SK-N-SH (cell line): ENCODE measurements around the gene ALPI. TPM values are rescaled to one million over a fixed set of nuclear protein-coding genes. Genes with fewer than 3 reads are reported as not detected.

ENCODE experiments used
- CTCF ChIA-PET: fragments of 300-600, 350-600 bp; formaldehyde crosslinking; extraction: SDS; loops from one replicate; lab custom pipeline; 2021; lab: Yijun Ruan, JAX
- POLR2A ChIA-PET: fragments of 350-600 bp; sonication (Branson Sonifier 250); formaldehyde crosslinking; extraction: SDS; loops from one replicate; lab custom pipeline; 2020; ENCODE audit warnings: antibody characterized with exemption, inconsistent platforms; lab: Yijun Ruan, JAX
- DNase-seq: peaks from one replicate; pipeline ENCODE4 v3.0.0; 2012
- H2AFZ ChIP-seq: fragments of 200-600 bp; sonication (generic); 2 replicates; pipeline ENCODE4 v1.8.1; 2016; ENCODE audit warnings: antibody characterized with exemption, mild to moderate bottlenecking, low read depth
- H3F3A ChIP-seq: fragments of 200-600 bp; sonication (generic); replicated peaks from 2 replicates; pipeline ENCODE3; 2016; ENCODE audit warnings: antibody characterized with exemption, mild to moderate bottlenecking; ENCODE audit not compliant: insufficient read depth
- H3K27ac ChIP-seq, 2 experiments: fragments of 200-500 bp in 1 of 2; fragments of 200-600 bp in 1 of 2; sonication (Bioruptor generic) in 1 of 2; sonication (generic), shearing (Covaris generic) in 1 of 2; 2 replicates each; pipeline versions ENCODE4 v1.5.1 to v1.6.1; 2014 to 2016; ENCODE audit warnings: low read depth in 2 of 2, inconsistent platforms in 1 of 2, low read length in 1 of 2, mild to moderate bottlenecking in 1 of 2, mixed read lengths in 1 of 2
- H3K27me3 ChIP-seq: fragments of 200-600 bp; sonication (generic), shearing (Covaris generic); 2 replicates; pipeline ENCODE4 v1.6.1; 2016; ENCODE audit warnings: mixed run types; ENCODE audit not compliant: insufficient read depth
- H3K36me3 ChIP-seq, 2 experiments: fragments of 200-500 bp in 1 of 2; fragments of 200-600 bp in 1 of 2; sonication (Bioruptor generic) in 1 of 2; sonication (generic) in 1 of 2; replicated peaks in 1 of 2; 2 replicates each; pipeline versions ENCODE3 to v1.5.1; 2014 to 2016; ENCODE audit warnings: low read length in 1 of 2, mild to moderate bottlenecking in 1 of 2; ENCODE audit not compliant: insufficient read depth in 2 of 2, control insufficient read depth in 1 of 2
- H3K4me1 ChIP-seq, 2 experiments: fragments of 200-500 bp in 1 of 2; fragments of 200-600 bp in 1 of 2; sonication (Bioruptor generic) in 1 of 2; sonication (generic), shearing (Covaris generic) in 1 of 2; 2 replicates each; pipeline versions ENCODE4 v1.5.1 to v1.6.1; 2014 to 2016; ENCODE audit warnings: low read depth in 1 of 2, low read length in 1 of 2, mixed run types in 1 of 2; ENCODE audit not compliant: insufficient read depth in 2 of 2, control insufficient read depth in 1 of 2
- H3K4me2 ChIP-seq: fragments of 200-600 bp; sonication (generic), shearing (Covaris generic); 2 replicates; pipeline ENCODE4 v1.6.1; 2017; ENCODE audit warnings: mixed run types
- H3K4me3 ChIP-seq, 2 experiments: fragments of 200-500 bp in 1 of 2; fragments of 200-600 bp in 1 of 2; sonication (Bioruptor generic) in 1 of 2; sonication (generic), shearing (Covaris generic) in 1 of 2; 2 replicates each; pipeline versions ENCODE4 v1.5.1 to v1.8.1; 2014 to 2016; ENCODE audit warnings: low read depth in 2 of 2, inconsistent platforms in 1 of 2, low read length in 1 of 2, mild to moderate bottlenecking in 1 of 2, mixed read lengths in 1 of 2, moderate library complexity in 1 of 2
- H3K79me2 ChIP-seq: fragments of 200-600 bp; sonication (generic); 2 replicates; pipeline ENCODE4 v1.8.1; 2017; ENCODE audit warnings: mild to moderate bottlenecking; ENCODE audit not compliant: insufficient read depth
- H3K9ac ChIP-seq: fragments of 200-600 bp; sonication (generic); 2 replicates; pipeline ENCODE4 v1.6.1; 2017; ENCODE audit warnings: mixed run types
- H3K9me2 ChIP-seq: fragments of 200-600 bp; sonication (generic); 2 replicates; pipeline ENCODE4 v1.6.1; 2017; ENCODE audit warnings: mixed run types
- H3K9me3 ChIP-seq: fragments of 200-600 bp; sonication (generic); 2 replicates; pipeline ENCODE4 v1.6.1; 2017; ENCODE audit warnings: mixed run types, mild to moderate bottlenecking, moderate library complexity
- H4K20me1 ChIP-seq: fragments of 200-600 bp; sonication (generic); 2 replicates; pipeline ENCODE4 v1.6.1; 2017; ENCODE audit warnings: mild to moderate bottlenecking, mixed run types; ENCODE audit not compliant: insufficient read depth
- CHD2 ChIP-seq: fragments of 150-350 bp; IDR thresholded peaks from 2 replicates; pipeline ENCODE4 v1.6.1; 2018; ENCODE audit warnings: low read length; ENCODE audit not compliant: partially characterized antibody
- ELF1 ChIP-seq: IDR thresholded peaks from 2 replicates; pipeline ENCODE4 v1.4.0; 2012
- EP300 ChIP-seq, 2 experiments: IDR thresholded peaks; 2 replicates each; pipeline versions ENCODE4 v1.4.0 to v1.6.1; 2012; ENCODE audit warnings: borderline replicate concordance in 1 of 2, low read depth in 1 of 2, low read length in 1 of 2
- EZH2phosphoT487 ChIP-seq: fragments of 200-600 bp; sonication (generic); IDR thresholded peaks from 2 replicates; pipeline ENCODE4 v1.6.1; 2017; ENCODE audit warnings: low read depth, mixed run types, mild to moderate bottlenecking, antibody characterized with exemption, moderate library complexity, borderline replicate concordance
- FOXJ3 ChIP-seq: sonication (generic); formaldehyde crosslinking; IDR thresholded peaks from 2 replicates; pipeline ENCODE4 v1.5.1; 2020; ENCODE audit warnings: mild to moderate bottlenecking, missing genetic modification reagents
- FOXM1 ChIP-seq: IDR thresholded peaks from 2 replicates; pipeline ENCODE4 v1.4.0; 2012; ENCODE audit warnings: low read depth, mild to moderate bottlenecking
- GABPA ChIP-seq: IDR thresholded peaks from 2 replicates; pipeline ENCODE4 v1.4.0; 2012; ENCODE audit warnings: low read depth, mild to moderate bottlenecking
- IRF3 ChIP-seq: fragments of 150-350 bp; IDR thresholded peaks from 2 replicates; pipeline ENCODE4 v1.6.1; 2016; ENCODE audit warnings: mild to moderate bottlenecking, low read depth, low read length
- JUND ChIP-seq: IDR thresholded peaks from 2 replicates; pipeline ENCODE4 v1.4.0; 2012
- MAX ChIP-seq: IDR thresholded peaks from 2 replicates; pipeline ENCODE4 v1.4.0; 2012; ENCODE audit warnings: low read depth
- MEF2A ChIP-seq: IDR thresholded peaks from 2 replicates; pipeline ENCODE4 v1.4.0; 2012; ENCODE audit warnings: low read depth, borderline replicate concordance
- MXI1 ChIP-seq: IDR thresholded peaks from 2 replicates; pipeline ENCODE4 v1.6.1; 2012; ENCODE audit warnings: mild to moderate bottlenecking, low read depth, low read length, improper control_type of control experiment
- PBX3 ChIP-seq: IDR thresholded peaks from 2 replicates; pipeline ENCODE4; 2012
- RAD21 ChIP-seq: IDR thresholded peaks from 2 replicates; pipeline ENCODE4 v1.6.1; 2012; ENCODE audit warnings: mild to moderate bottlenecking, low read length
- RFX5 ChIP-seq: IDR thresholded peaks from 2 replicates; pipeline ENCODE4 v1.6.1; 2012; ENCODE audit warnings: mild to moderate bottlenecking, improper control_type of control experiment, low read length
- SIN3A ChIP-seq: IDR thresholded peaks from 2 replicates; pipeline ENCODE4 v1.6.1; 2012; ENCODE audit warnings: low read depth, mild to moderate bottlenecking, low read length, moderate library complexity, borderline replicate concordance
- SMC3 ChIP-seq: IDR thresholded peaks from 2 replicates; pipeline ENCODE4 v1.6.1; 2012; ENCODE audit warnings: low read depth, low read length, improper control_type of control experiment
- TAF1 ChIP-seq: IDR thresholded peaks from 2 replicates; pipeline ENCODE4 v1.6.1; 2012; ENCODE audit warnings: low read depth, mild to moderate bottlenecking, low read length, moderate library complexity, borderline replicate concordance
- TEAD4 ChIP-seq: IDR thresholded peaks from 2 replicates; pipeline ENCODE4 v1.4.0; 2012; ENCODE audit warnings: mild to moderate bottlenecking, borderline replicate concordance; ENCODE audit not compliant: insufficient read depth
- ZBTB33 ChIP-seq: IDR thresholded peaks from 2 replicates; pipeline ENCODE4 v1.4.0; 2012; ENCODE audit warnings: low read depth, borderline replicate concordance
- WGBS: methylation state at CpG from one replicate; pipeline ENCODE4 v1.1.6; 2017; ENCODE audit warnings: low lambda C conversion rate; 5-methylcytosine and 5-hydroxymethylcytosine counted together
- polyA plus RNA-seq, 3 experiments: library from polyadenylated mRNA; depleted of rRNA; stranded (reverse); fragments of >200 nt; gene quantifications; 2 replicates each; pipeline ENCODE4 v1.2.3, GENCODE V29; 2012

The ALPI gene
- polyA plus RNA-seq, 1 of the 3 experiments (the other 2 are of a cell fraction), result not detected

GRCh38 chr2:232483923-232484627 is 28.1 kb downstream of the ALPI start:
- H2AFZ ChIP-seq, result no peak overlapping the region
- no peak overlapping the region for H3K27ac ChIP-seq
- H3K9me2 ChIP-seq, result no peaks in the 10 kb centered on the region
- CTCF ChIA-PET, result interaction anchor here (0.6 to 1.1 kb wide), 3 partner anchors 21 to 40 kb away, joined by 3 to 5 read pairs (median 3); no protein-coding TSS in a partner anchor
- no peak overlapping the region for H3K4me2 ChIP-seq
- no peaks in the 10 kb centered on the region for H3K9me3 ChIP-seq
- H3K36me3 ChIP-seq, result no peaks in the 10 kb centered on the region
- 77% methylated on average over 15 of the region's 19 CpGs for WGBS
- no peaks in the 10 kb centered on the region for H4K20me1 ChIP-seq
- no peak for DNase-seq
- peaks cover 18% of the 10 kb centered on the region for H3K27me3 ChIP-seq
- no peak overlapping the region for H3K4me3 ChIP-seq
- H3K79me2 ChIP-seq, result no peaks in the 10 kb centered on the region
- TF ChIP-seq IRF3 (no peak), RFX5 (no peak), ZBTB33 (no peak), PBX3 (no peak), ELF1 (no peak), FOXM1 (no peak), SIN3A (no peak), EZH2phosphoT487 (no peak)
- H3F3A ChIP-seq, result no peaks in the 10 kb centered on the region
- POLR2A ChIA-PET, result no interaction called here
- H3K4me1 ChIP-seq, result peaks cover 0 to 2% of the 10 kb centered on the region in 2 experiments; a peak in 1 of 4 replicates
- no peak overlapping the region for H3K9ac ChIP-seq

GRCh38 chr2:232484628-232485347 is 28.8 kb downstream of the ALPI start:
- Histone ChIP-seq H3K4me3 (no peak overlapping the region), H2AFZ (no peak overlapping the region), H3K9me2 (no peaks in the 10 kb centered on the region), H3K4me1 (peaks cover 0 to 2% of the 10 kb centered on the region in 2 experiments; a peak in 1 of 4 replicates), H3K36me3 (no peaks in the 10 kb centered on the region), H3K79me2 (no peaks in the 10 kb centered on the region), H4K20me1 (no peaks in the 10 kb centered on the region), H3K27me3 (peaks cover 18% of the 10 kb centered on the region), H3F3A (no peaks in the 10 kb centered on the region), H3K4me2 (no peak overlapping the region), H3K27ac (no peak overlapping the region), H3K9ac (no peak overlapping the region), H3K9me3 (no peaks in the 10 kb centered on the region)
- 53% methylated on average over 4 of the region's 12 CpGs for WGBS
- peak; percentile 14 for DNase-seq
- ChIA-PET POLR2A (no interaction called here), CTCF (interaction anchor here (0.8 to 1.4 kb wide), 3 partner anchors 11 to 40 kb away, joined by 3 to 4 read pairs (median 4); no protein-coding TSS in a partner anchor)
- TF ChIP-seq IRF3 (no peak), CHD2 (no peak), FOXM1 (no peak), MXI1 (no peak), TEAD4 (no peak), JUND (no peak), SMC3 (no peak), MEF2A (no peak), FOXJ3 (CRISPR knock-in tag) (no peak), GABPA (no peak), EP300 (IDR thresholded peaks at IDR 0.05; ENCODE audit: borderline replicate concordance in 1 of 2, low read depth in 1 of 2, low read length in 1 of 2) (no peak), RFX5 (no peak), TAF1 (no peak), MAX (no peak), RAD21 (no peak), EZH2phosphoT487 (no peak)
